AG09309 (cell line): ENCODE data around the gene UBE3B.
A peak's percentile ranks its signal among the peaks of the same experiment; 100 is the strongest.

Experiments used
- DNase-seq: peaks from one replicate; pipeline ENCODE4 v3.0.0-alpha.2; 2010; ENCODE audit warnings: low read depth
- H3K4me3 ChIP-seq: 2 replicates; pipeline ENCODE4 v1.5.1; 2011; ENCODE audit warnings: mild to moderate bottlenecking, low read depth, low read length, moderate library complexity; ENCODE audit not compliant: control insufficient read depth
- TF ChIP-seq, protein P1 (sequence below): IDR thresholded peaks from 2 replicates; pipeline ENCODE4 v1.5.1; 2011; ENCODE audit warnings: mild to moderate bottlenecking, low read depth, low read length, inconsistent platforms; ENCODE audit not compliant: insufficient read depth, control insufficient read depth; ENCODE audit errors: missing control alignments

UBE3B gene

DNA sequence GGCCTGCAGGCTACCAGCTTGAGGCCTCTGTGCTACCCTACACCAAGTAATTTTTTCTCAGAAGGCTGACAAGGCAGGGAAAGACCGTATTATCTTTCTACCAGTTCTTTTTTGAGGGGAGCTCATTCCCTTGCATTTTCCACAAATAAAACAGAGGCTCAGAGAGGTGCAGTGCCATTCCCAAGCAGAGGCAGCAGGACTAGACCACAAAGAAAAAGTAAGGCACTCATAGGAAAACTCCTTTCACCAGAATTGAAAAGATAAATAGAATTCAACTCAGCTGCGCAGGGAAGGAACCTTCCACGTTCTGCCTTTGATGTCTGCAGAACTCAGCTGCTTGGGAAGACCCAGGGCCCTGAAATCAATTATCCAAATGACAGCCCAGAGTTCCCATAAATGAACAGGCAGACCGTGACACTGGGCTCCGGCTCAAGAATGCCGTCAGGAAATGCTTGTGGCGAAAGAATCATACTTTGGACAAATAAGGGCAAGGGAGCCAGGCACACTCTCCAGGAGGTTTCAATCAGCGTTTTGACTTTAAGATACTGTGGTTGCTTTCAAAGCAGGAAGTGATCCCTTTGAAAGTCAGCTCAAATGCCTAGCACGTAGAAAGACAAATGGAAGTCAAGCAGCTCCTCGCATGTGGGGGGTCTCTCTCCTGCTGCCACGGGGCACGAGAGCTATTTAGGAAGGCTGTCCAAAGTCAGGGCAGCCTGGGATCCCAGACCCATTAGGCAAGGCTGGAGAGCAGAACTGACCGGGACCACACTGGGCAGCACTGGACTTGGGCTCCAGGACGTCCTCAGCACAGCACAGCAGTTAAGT lies 14.4 kb upstream of the UBE3B start:
- no peak overlapping the region; the same call in 1 of the 2 replicates for H3K4me3 ChIP-seq
- DNase-seq, result peak; percentile 98

DNA sequence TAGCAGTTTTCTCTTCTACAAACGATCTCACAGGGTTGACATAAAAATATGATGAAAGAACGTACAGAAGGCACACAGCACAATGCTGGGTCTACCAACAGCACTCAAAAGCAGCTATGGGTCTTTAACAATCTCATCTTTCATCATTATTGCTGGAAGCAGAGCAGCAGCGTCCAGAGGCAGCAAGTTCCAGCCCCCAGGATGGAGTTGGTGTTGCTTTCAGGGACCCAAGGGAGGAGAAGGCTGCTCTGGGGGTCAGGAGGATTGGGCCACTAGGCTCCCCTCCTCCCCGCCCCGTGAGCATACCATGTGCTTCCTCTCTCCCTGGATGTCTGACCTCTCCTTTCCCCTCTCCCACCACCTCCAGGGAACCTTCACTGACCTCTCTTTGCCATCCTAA lies 13.7 kb upstream of the UBE3B start:
- TF ChIP-seq, protein P1, sequence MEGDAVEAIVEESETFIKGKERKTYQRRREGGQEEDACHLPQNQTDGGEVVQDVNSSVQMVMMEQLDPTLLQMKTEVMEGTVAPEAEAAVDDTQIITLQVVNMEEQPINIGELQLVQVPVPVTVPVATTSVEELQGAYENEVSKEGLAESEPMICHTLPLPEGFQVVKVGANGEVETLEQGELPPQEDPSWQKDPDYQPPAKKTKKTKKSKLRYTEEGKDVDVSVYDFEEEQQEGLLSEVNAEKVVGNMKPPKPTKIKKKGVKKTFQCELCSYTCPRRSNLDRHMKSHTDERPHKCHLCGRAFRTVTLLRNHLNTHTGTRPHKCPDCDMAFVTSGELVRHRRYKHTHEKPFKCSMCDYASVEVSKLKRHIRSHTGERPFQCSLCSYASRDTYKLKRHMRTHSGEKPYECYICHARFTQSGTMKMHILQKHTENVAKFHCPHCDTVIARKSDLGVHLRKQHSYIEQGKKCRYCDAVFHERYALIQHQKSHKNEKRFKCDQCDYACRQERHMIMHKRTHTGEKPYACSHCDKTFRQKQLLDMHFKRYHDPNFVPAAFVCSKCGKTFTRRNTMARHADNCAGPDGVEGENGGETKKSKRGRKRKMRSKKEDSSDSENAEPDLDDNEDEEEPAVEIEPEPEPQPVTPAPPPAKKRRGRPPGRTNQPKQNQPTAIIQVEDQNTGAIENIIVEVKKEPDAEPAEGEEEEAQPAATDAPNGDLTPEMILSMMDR, result no peak
- no peak overlapping the region; the same call in 1 of the 2 replicates for H3K4me3 ChIP-seq
- DNase-seq, result no peak

More for the DNA sequence above, 14.4 kb upstream of the UBE3B start:
- TF ChIP-seq, protein P1, result no peak

DNA sequence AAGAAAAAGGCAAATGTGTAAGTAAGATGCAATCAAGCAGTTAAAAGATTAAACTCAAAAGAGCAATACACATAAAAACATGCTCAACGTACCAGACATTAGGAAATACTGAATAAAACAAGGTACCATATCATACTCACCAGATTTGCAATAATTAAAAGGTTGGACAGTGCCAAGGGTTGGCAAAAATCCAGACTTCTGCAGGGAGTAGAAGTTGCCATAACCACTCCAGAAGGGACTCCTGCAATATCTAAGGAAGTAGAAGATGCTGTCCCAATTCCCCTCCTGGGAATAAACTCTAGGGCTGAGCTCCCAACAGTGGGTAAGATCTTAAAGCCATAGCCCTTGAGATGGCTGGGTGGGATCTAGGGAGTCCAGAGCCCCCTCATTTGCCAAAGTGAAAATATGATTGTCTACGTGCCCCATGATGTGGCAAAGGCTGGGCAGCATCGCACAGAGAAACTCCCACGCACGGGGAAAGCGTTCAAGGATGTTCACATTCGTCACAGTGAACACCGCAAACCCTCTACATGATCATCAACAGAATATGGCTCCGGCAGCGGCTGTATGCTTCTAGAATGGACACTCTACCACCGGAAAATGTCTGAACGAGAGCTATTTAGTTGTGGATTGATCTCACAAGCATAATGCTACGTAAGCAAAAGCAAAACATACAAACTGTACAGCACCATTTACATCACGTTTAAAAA lies 12.6 kb upstream of the UBE3B start:
- DNase-seq, result no peak
- H3K4me3 ChIP-seq, result no peak overlapping the region
- TF ChIP-seq, protein P1, result no peak

DNA sequence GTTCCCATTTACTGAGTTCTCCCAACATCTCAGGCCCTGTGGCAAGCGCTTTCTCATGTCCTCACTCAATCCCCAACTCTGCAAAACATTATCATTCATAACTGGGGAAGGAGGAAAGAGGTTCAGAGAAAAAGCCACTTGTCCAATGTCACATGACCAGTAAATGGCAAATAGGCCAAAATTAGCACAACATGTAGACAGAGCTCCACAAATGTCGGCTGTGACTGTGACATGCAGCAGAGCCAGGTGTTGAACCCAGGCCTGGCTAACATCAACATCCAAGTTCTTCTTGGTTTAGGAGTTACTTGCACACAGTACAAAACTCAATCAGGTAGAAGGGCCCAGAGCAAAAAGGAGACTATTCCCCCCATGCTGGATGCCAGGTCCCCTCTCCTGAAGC lies 11.1 kb upstream of the UBE3B start:
- TF ChIP-seq, protein P1, result no peak
- H3K4me3 ChIP-seq, result no peak overlapping the region
- DNase-seq, result no peak

DNA sequence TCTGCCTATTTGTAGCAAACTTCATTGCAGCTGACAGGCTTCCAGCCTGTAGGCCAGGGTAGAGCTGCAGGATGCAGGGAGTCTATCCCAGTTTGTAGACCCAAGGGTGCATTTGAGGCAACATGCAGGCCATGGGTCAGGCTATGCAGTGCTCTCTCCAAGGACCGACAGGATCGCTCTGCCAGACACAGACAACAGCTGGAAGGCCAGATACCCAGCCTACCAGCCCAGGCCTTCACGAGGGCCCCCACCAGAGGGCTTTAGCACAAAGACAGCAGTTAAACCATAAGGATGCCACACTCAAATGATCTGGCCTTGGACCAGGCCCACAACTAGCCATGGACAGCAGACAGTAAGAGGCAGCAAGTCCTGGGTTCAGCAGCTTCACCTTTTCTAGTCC lies 10.6 kb upstream of the UBE3B start:
- H3K4me3 ChIP-seq, result no peak overlapping the region
- TF ChIP-seq, protein P1, result no peak
- no peak for DNase-seq

DNA sequence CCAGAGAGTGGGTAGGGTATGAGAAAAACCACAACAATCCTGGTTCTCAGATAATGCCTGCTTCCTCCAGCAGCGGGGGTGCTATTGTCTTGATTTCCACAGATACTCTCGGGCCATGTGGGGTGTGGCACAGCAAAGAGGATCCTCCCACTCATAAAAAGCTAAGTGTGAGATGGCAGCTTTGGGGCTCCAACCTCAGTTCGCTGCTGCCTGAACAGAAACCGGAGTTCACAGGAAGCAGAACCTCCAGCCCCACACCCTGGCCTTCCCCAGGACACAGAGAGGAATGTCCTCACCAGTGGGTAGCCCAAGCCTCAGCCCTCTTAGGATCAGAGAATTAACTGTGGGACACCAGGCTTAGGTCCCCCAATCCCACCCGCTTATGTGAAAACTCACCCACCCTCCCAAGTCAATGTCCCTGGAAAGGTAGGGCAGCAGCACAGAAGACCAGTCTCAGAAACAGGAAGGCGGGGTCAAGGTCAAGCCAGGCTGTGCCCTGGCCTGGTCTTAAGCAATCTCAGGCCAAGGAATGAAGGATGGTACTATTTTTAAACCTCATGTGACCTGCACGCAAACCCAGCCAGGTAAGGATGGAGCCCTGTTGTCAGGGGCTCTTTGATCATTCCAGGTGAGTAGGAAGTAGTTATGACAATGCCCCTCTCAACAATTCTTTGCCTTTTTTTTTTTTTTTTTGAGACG lies 9.3 kb upstream of the UBE3B start:
- TF ChIP-seq, protein P1, result no peak

More for the DNA sequence above, 9.3 kb upstream of the UBE3B start:
- no peak for DNase-seq
- no peak overlapping the region for H3K4me3 ChIP-seq
